ENCODE measurements around the gene MYEOV.

MYEOV gene

GRCh38 chr11:69318093-69318420 is 24.1 kb downstream of the MYEOV start:
- no peak overlapping the region for H3K4me3 ChIP-seq (ENCODE audit: low read length)
- no peak for TF ChIP-seq CTCF (conservative IDR thresholded peaks at IDR 0.05; ENCODE audit: low read length)
- DNase-seq (ENCODE audit: low read depth): no peak

- no peak for TF ChIP-seq CTCF (conservative IDR thresholded peaks at IDR 0.05; ENCODE audit: low read length)
- H3K4me3 ChIP-seq (ENCODE audit: low read length): no peak overlapping the region
- DNase-seq (ENCODE audit: low read depth): no peak
Measured at GRCh38 chr11:69319255-69320106, 25.5 kb downstream of the MYEOV start.

- peak; percentile 10 for DNase-seq (ENCODE audit: low read depth)
- TF ChIP-seq CTCF (conservative IDR thresholded peaks at IDR 0.05; ENCODE audit: low read length): no peak
- no peak overlapping the region for H3K4me3 ChIP-seq (ENCODE audit: low read length)
Measured at GRCh38 chr11:69320326-69320725, 26.4 kb downstream of the MYEOV start.

GRCh38 chr11:69320756-69321741 is 27.1 kb downstream of the MYEOV start:
- DNase-seq (ENCODE audit: low read depth): peak; percentile 11
- no peak for TF ChIP-seq CTCF (conservative IDR thresholded peaks at IDR 0.05; ENCODE audit: low read length)
- H3K4me3 ChIP-seq (ENCODE audit: low read length): no peak overlapping the region

GRCh38 chr11:69321877-69322361 is 28.0 kb downstream of the MYEOV start:
- no peak overlapping the region for H3K4me3 ChIP-seq (ENCODE audit: low read length)
- peak; percentile 92 for DNase-seq (ENCODE audit: low read depth)
- TF ChIP-seq CTCF (conservative IDR thresholded peaks at IDR 0.05; ENCODE audit: low read length): no peak

- no peak overlapping the region for H3K4me3 ChIP-seq (ENCODE audit: low read length)
- DNase-seq (ENCODE audit: low read depth): no peak
- TF ChIP-seq CTCF (conservative IDR thresholded peaks at IDR 0.05; ENCODE audit: low read length): no peak
Measured at GRCh38 chr11:69325446-69325845, 31.5 kb downstream of the MYEOV start.
